ENCODE results near the gene S100A10.

The S100A10 gene, protein sequence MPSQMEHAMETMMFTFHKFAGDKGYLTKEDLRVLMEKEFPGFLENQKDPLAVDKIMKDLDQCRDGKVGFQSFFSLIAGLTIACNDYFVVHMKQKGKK

GRCh38 chr1:151993734-151994496, at the start of gene S100A10:
S100A10 (minus strand) TSS chr1:151993859; CDS start chr1:151986230, 7,629 bp downstream.
- no peak for TF ChIP-seq GATA2 (IDR thresholded peaks at IDR 0.05; ENCODE audit: low read depth, low read length)
- TF ChIP-seq GATA3 (IDR thresholded peaks at IDR 0.05; ENCODE audit: low read depth, low read length) = no peak

GRCh38 chr1:152042030-152042429, 48.4 kb upstream of the S100A10 start:
- TF ChIP-seq GATA3 (IDR thresholded peaks at IDR 0.05; ENCODE audit: low read depth, low read length) (no peak), GATA2 (IDR thresholded peaks at IDR 0.05; ENCODE audit: low read depth, low read length) (no peak)

DNA sequence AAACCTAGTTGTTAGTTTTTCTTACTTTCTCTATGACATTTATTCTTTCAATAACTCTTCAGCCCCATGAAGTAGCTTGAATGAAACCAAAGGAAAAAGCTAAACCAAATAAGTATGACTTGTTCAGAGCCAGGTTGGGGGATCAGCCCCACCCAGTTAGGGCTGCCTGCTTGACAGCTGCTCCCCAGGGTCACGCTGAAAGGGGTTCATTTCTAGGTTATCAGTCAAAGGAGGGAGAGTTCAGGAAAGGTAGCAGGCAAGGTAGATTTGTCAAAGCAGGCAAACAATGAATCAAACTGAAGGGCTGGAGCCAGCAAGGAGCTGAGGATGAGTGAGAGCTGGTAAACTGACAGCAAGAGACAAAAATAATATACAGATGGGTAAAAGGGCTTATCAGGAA, 46.2 kb upstream of the S100A10 start:
- TF ChIP-seq GATA3 (IDR thresholded peaks at IDR 0.05; ENCODE audit: low read depth, low read length) (no peak), GATA2 (IDR thresholded peaks at IDR 0.05; ENCODE audit: low read depth, low read length) (no peak)

- TF ChIP-seq GATA3 (IDR thresholded peaks at IDR 0.05; ENCODE audit: low read depth, low read length) (no peak), GATA2 (IDR thresholded peaks at IDR 0.05; ENCODE audit: low read depth, low read length) (no peak)
Measured at GRCh38 chr1:152039461-152039860, 45.8 kb upstream of the S100A10 start.

DNA sequence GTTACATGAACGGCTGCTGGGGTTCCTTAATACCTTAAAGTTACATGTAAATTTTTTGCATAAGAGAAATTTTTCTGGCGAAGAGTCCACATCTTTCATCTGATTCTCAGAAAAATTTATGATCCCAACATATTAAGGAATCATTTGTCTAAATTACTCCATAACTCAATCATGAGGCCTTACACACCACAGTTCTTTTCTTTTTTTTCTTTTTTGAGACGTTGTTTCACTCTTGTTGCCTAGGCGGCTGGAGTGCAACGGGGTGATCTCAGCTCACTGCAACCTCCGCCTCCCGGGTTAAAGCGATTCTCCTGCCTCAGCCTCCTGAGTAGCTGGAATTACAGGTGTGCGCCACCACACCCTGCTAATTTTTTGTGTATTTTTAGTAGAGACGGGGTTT, 45.2 kb upstream of the S100A10 start:
- no peak for TF ChIP-seq GATA2 (IDR thresholded peaks at IDR 0.05; ENCODE audit: low read depth, low read length)
- no peak for TF ChIP-seq GATA3 (IDR thresholded peaks at IDR 0.05; ENCODE audit: low read depth, low read length)

DNA sequence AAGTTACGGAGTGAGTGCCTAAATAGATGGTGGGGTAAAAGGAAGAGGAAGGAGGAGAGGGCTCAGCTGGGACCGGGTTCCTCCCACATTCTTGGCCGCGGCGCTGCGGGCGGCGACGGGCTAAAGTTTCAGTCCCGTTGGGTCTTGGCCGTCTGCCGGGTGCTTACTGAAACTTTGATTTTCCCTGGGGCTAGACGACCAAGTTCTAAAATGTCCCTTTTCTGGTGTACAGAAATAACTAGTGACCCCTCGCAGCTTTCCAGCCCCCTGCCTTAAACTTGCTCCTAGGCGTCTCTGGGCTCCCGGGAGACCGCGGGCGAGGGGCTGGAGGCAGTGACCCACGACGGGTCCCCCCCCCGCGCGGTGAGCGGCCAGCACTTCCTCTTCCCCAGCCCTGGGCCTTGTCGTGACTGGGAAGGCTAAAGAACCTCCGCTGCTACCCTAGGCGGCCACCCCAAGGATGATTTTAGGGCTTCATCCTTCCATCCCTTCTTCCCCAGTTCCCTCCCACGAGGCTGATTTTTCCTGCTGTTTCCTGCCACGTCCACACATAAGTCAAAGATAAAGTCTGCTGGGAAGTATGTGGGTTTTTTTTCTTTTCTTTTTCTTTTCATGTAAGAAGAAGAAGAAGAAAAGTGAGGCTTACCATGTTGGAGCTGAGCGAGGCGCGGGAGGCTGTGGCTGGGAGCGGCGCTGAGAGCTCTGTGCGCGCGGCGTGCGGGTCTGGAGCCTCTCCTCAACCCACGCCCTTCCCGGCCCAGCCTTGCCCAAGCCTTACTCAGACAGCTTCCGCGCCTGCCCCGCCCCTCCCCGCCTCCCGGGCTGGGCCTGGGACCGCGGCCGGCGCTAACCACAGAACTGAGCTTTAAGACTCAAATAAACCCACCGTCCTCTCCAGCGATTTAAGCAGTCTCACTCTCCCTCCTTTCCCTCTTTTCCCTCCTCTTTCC, 42.9 kb upstream of the S100A10 start, which contains the start of gene S100A11:
TSS of gene S100A11 (minus strand) at position 738 of the 950 bp plus-strand sequence. CDS start at position 649, 89 bp downstream.
- TF ChIP-seq GATA3 (IDR thresholded peaks at IDR 0.05; ENCODE audit: low read depth, low read length) (no peak), GATA2 (IDR thresholded peaks at IDR 0.05; ENCODE audit: low read depth, low read length) (no peak)

- TF ChIP-seq GATA3 (IDR thresholded peaks at IDR 0.05; ENCODE audit: low read depth, low read length) = no peak
- no peak for TF ChIP-seq GATA2 (IDR thresholded peaks at IDR 0.05; ENCODE audit: low read depth, low read length)
Measured at GRCh38 chr1:152035539-152036266, 42.0 kb upstream of the S100A10 start.

GRCh38 chr1:152034654-152035538, 41.2 kb upstream of the S100A10 start:
- no peak for TF ChIP-seq GATA3 (IDR thresholded peaks at IDR 0.05; ENCODE audit: low read depth, low read length)

- TF ChIP-seq GATA3 (IDR thresholded peaks at IDR 0.05; ENCODE audit: low read depth, low read length) (no peak), GATA2 (IDR thresholded peaks at IDR 0.05; ENCODE audit: low read depth, low read length) (no peak)
Measured at GRCh38 chr1:152034324-152034653, 40.6 kb upstream of the S100A10 start.

DNA sequence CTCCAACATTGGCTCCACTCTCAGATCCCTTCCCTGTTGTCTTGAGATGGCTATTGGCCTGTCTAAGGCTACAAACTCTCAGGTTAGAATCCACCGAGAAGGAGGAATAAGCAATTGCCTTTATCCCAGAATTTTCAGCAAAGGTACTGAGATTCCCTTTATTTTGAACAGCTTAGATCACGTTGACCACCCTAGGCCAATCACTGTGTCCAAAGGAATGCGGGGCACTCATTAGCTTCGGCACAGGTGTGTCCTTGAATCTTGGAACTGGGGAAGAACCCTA, 36.2 kb upstream of the S100A10 start:
- TF ChIP-seq GATA3 (IDR thresholded peaks at IDR 0.05; ENCODE audit: low read depth, low read length) (no peak), GATA2 (IDR thresholded peaks at IDR 0.05; ENCODE audit: low read depth, low read length) (no peak)

GRCh38 chr1:152029144-152029928, 35.7 kb upstream of the S100A10 start:
- TF ChIP-seq GATA3 (IDR thresholded peaks at IDR 0.05; ENCODE audit: low read depth, low read length) (no peak), GATA2 (IDR thresholded peaks at IDR 0.05; ENCODE audit: low read depth, low read length) (no peak)

GRCh38 chr1:152026895-152027294, 33.2 kb upstream of the S100A10 start:
- TF ChIP-seq GATA2 (IDR thresholded peaks at IDR 0.05; ENCODE audit: low read depth, low read length) (no peak), GATA3 (IDR thresholded peaks at IDR 0.05; ENCODE audit: low read depth, low read length) (no peak)
